ENCODE data around the gene WFDC8. TPM values are rescaled to one million over a fixed set of nuclear protein-coding genes. Genes with fewer than 3 reads are reported as not detected.

WFDC8 gene
- total RNA-seq, 1 donor, result not detected

DNA sequence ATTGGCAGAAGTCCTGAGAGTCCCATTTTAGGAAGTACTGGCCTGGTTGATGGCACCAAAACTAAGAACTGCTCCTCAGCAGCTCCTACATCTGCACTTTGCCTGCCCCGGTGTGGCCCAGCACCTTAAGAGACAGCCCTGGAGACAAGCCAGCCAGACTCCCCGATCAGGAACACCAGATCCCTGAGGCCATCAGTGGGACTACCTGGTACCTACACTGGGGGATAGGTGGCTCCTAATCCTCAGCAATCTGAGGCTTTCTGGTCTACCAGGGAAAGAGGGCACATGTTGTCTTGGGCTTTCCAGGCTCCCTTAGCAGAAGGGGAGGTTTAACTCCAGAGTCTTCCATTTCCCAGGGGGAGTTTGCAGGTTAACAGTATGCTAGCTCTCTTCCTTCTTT lies 39.7 kb downstream of the WFDC8 start, which contains the start of gene WFDC6:
Gene WFDC6 (minus strand): TSS at position 101 of the 400 bp plus-strand sequence. CDS start 75 bp downstream, at position 26.
- no peak for DNase-seq (ENCODE audit: low read depth)
- TF ChIP-seq, protein P1, sequence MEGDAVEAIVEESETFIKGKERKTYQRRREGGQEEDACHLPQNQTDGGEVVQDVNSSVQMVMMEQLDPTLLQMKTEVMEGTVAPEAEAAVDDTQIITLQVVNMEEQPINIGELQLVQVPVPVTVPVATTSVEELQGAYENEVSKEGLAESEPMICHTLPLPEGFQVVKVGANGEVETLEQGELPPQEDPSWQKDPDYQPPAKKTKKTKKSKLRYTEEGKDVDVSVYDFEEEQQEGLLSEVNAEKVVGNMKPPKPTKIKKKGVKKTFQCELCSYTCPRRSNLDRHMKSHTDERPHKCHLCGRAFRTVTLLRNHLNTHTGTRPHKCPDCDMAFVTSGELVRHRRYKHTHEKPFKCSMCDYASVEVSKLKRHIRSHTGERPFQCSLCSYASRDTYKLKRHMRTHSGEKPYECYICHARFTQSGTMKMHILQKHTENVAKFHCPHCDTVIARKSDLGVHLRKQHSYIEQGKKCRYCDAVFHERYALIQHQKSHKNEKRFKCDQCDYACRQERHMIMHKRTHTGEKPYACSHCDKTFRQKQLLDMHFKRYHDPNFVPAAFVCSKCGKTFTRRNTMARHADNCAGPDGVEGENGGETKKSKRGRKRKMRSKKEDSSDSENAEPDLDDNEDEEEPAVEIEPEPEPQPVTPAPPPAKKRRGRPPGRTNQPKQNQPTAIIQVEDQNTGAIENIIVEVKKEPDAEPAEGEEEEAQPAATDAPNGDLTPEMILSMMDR (IDR thresholded peaks at IDR 0.05; ENCODE audit: insufficient read depth, low read depth, low read length), result no peak
- no peak within 1 kb of the TSS for H3K4me3 ChIP-seq (ENCODE audit: low read depth, low read length)

GRCh38 chr20:45538209-45538799 lies 40.8 kb downstream of the WFDC8 start:
- TF ChIP-seq, protein P1 (IDR thresholded peaks at IDR 0.05; ENCODE audit: insufficient read depth, low read depth, low read length), result no peak
- H3K4me3 ChIP-seq (ENCODE audit: low read depth, low read length), result no peak overlapping the region
- no peak for DNase-seq (ENCODE audit: low read depth)

DNA sequence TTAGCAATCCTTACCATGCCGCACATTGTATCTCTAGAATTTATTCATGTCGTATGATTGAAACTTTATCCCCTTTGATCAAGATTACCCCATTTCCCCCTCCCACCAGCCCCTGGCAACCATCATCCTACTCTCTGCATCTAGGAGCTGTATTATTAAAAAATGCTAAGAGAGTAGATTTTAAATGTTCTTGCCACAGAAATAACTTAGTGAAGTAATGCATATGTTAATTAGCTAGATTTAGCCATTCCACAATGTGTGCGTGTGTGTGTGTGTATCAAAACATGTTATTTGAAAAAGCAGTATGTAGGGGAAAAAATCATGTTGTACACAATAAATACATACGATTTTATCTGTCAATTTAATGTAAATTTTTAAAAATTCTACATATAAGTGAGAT lies 51.8 kb downstream of the WFDC8 start:
- H3K4me3 ChIP-seq (ENCODE audit: low read depth, low read length), result no peak overlapping the region
- no peak for DNase-seq (ENCODE audit: low read depth)
- TF ChIP-seq, protein P1 (IDR thresholded peaks at IDR 0.05; ENCODE audit: insufficient read depth, low read depth, low read length), result no peak

GRCh38 chr20:45523821-45524220 lies 55.3 kb downstream of the WFDC8 start:
- no peak overlapping the region for H3K4me3 ChIP-seq (ENCODE audit: low read depth, low read length)
- TF ChIP-seq, protein P1 (IDR thresholded peaks at IDR 0.05; ENCODE audit: insufficient read depth, low read depth, low read length), result no peak
- no peak for DNase-seq (ENCODE audit: low read depth)

GRCh38 chr20:45518282-45518681 lies 60.8 kb downstream of the WFDC8 start:
- no peak overlapping the region for H3K4me3 ChIP-seq (ENCODE audit: low read depth, low read length)
- TF ChIP-seq, protein P1 (IDR thresholded peaks at IDR 0.05; ENCODE audit: insufficient read depth, low read depth, low read length), result no peak
- no peak for DNase-seq (ENCODE audit: low read depth)

DNA sequence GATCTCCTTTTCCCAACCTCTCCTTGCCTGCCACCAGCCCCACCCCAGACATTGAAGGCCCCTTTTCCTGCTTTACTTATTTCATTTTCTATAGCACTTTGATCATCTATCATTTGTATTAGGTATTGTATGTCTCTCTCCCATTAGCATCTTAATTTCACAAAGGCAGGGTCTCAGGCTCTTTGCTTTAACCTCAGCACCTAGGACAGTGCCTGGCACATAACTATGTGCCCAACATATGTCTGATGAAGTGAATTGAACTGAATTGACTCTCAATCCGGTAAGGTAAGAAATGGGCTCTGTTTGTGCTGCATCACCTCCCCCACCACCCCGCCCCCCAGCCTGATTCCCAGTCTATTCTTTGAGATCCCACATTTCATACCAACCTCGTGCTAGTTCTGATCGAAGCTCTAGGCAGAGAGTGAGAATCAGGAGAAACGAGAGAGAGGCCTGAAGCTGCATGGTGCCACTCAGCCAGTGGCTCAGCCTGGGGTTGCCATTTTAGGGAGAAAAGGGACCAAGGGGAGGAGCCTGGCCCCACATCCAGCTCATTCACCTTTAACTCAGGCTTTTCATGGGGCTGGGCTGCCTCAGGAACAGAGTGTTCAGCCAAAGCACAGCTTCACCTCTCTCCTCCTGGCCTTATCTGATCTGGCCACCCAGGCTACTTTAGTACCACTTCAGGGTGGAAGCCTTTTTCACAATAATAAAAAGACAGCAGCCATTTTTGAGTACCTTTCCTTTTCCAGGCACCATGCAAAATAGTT lies 63.8 kb downstream of the WFDC8 start, which contains the start of gene SPINT3:
Gene SPINT3 (minus strand): TSS at position 476 of the 767 bp plus-strand sequence. CDS start 14 bp downstream, at position 462.
- no peak for DNase-seq (ENCODE audit: low read depth)
- H3K4me3 ChIP-seq (ENCODE audit: low read depth, low read length), result no peak within 1 kb of the TSS
- TF ChIP-seq, protein P1 (IDR thresholded peaks at IDR 0.05; ENCODE audit: insufficient read depth, low read depth, low read length), result no peak

Data from fibroblast of villous mesenchyme (primary cell).